Head of caudate nucleus (tissue), 42 donors: ENCODE data around the gene GNA15.
"Not testable (repeated sequence)": the region's sequence is repeated elsewhere in the genome, so short reads cannot be mapped to it uniquely, and the experiment has no call there.

Experiments used
- DNase-seq, 42 donors: peaks; one replicate each; pipeline versions ENCODE4 v3.0.0 to v3.0.0-alpha.2; 2020 to 2021; ENCODE audit warnings: mixed read lengths in 7 of 42
- intact Hi-C: fragments of 100-400 bp; cut with DNase I; formaldehyde crosslinking; loops from one replicate; pipeline ENCODE4 v1.15.0; 2022

The GNA15 gene

DNA sequence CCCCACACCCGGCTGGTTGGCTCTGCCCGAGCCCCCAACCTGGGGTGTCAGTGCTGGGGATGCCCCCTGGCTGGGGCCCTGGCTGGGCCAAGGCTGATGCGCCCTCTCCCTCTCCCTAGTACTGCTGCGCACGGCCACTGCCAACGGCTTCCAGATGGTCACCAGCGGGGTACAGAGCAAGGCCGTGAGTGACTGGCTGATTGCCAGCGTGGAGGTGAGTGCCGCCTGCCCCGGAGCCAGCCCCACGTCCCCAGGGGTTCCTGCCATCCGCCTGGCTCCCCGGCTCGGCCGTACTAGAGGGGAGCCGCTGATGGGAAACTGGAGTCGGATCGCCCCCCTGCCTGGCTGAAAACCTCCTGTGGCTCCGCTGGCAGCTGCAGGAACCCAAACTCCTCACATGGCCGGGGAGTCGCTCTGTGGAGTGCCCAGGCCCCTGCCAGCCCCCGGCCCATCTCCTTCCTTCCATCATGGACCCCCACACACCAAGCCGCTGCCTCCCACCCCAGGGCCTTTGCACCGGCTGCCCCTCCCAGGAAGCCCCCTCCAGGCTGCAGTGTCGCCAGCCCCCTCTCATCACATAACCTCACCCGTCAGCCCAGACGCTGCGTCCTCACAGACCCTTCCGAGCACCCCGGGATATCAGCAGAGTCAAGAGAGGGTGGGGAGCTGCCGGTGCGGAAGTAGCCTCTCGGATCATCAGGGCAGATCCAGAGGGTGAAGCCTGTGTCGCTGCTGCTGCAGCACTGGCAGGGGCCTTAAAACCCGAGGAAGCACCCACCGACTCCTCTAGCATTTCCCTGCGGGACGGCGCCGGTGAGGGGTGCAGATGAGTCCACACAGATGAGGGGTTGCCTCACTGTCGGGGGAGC lies 60.5 kb downstream of the GNA15 start:
- DNase-seq, result no peak
- intact Hi-C loops, result no loop called here

DNA sequence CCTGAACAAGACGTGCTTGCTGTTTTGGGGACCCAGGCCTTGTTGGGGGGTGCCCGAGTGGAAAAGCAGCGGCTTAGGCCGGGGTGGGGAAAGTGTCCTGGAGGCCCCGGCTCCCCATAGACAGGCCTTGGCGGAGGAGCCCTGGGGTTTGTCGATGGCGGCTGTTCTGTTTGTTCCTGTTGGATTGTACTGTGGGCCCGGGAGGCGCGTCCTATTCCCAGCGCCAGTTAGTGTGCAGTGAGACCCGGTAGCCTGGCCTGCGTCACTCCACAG lies 61.0 kb downstream of the GNA15 start:
- intact Hi-C loops, result no loop called here
- no peak for DNase-seq

DNA sequence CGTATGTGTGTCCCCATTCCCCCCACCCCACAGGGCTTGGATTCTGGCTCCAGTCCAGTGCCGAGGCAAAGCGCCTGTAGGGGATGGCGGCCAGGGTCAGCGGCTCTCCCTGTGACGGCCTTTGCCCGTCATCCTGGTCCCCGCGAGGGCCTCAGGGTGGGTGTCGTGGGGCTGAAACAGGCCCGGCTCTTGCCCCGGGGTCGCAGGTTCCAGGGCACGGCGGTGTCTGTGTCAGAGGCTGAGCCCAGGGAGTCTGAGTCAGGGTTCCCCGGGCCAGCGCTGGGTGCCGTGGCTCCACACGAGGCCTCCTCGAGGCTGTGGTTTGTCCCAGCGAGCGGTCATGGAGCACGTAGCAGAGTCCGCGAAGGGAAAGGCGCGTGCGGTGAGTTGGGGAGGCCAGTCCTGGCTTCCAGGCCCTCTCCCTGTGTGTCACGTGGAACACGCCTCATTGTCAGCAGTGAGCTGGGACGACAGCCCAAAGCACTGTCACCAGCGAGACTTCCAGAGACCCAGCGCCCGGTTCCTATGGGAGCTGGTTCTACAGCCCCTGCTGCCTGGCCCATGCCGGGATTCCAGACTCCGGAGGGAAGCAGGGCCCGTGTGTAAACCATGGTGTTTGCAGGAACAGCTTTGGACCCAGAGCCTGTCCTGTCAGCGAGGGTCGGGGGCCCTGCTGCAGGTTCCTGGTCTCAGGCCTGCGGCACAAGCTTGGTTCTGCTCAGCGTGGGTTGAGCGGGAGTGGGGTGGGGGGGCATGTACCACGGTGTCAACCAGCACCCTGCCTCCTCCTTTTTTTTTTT lies 63.3 kb downstream of the GNA15 start:
- intact Hi-C loops, result no loop called here
- no peak for DNase-seq

DNA sequence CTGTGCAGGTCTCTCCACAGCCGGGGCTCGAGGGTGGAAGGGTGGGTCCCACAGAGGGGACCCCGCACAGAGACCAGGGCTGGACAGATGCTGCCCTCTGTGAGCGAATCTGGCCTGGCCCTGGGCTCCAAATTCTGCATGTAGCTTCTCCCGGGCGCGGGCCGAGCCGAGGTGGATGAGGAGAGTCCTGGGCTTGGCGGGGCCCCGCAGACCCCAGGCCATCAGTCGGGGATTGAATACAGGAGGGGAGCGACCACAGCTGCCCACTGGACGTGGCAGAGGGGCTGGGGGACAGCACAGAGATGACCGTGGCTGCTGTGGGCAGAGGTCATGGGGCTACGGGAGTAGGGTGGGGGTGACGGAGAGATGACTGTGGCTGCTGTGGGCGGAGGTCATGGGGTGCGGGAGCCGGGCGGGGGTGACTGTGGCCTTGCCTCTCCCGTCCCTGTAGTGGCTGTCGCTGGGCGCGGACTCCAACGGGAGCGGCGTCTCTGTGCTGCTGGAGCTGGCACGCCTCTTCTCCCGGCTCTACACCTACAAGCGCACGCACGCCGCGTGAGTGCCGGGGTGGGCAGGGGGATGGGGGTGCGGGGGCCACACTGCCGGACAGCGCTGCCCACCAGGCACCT lies 65.4 kb downstream of the GNA15 start:
- DNase-seq, result no peak
- intact Hi-C loops, result loop anchor here (10.0 kb wide), 1 partner anchor 264 kb away; no protein-coding TSS in a partner anchor

DNA sequence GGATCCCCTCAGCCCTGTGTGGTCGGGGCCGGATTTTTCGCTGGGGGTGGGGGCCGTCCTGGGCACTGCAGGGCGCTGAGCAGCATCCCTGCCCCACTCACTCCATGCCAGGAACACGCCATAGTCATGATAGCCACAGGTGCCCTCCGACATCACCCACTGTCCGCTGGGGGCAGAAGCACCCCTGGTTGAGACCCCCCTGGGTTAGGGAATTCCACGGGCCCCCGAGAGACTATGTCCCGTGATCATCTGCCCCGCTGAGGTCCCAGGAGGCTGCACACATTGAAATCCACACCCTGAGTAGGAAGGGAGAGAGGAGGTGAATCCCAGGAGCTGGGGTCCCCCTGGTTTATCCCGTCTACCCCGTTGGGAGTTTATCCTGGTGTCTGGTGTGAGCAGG lies 66.1 kb downstream of the GNA15 start:
- no peak for DNase-seq
- intact Hi-C loops, result loop anchor here (10.0 kb wide), 1 partner anchor 263 kb away; no protein-coding TSS in a partner anchor

DNA sequence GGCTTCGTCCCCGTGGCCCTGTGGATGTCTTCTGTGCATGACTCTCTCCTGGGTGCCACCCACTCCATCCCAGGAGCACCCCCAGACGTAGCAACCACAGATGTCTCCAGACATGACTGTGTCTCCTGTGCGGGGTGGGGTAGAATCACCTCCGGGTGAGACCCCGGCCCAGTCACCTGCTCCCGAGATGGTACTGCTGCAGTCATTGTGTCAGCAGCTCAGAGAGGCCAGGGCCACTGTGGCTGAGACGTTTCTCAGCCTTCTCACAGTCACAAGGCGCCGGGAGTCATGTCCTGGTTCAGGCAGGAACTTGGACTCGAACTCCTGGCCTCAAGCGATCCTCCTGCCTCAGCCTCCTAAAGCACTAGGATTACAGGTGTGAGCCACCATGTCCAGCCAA lies 66.5 kb downstream of the GNA15 start:
- intact Hi-C loops, result loop anchor here (10.0 kb wide), 1 partner anchor 262 kb away; no protein-coding TSS in a partner anchor
- peak in 4 of 42 donors; percentile 15 to 30 (median 26) for DNase-seq

DNA sequence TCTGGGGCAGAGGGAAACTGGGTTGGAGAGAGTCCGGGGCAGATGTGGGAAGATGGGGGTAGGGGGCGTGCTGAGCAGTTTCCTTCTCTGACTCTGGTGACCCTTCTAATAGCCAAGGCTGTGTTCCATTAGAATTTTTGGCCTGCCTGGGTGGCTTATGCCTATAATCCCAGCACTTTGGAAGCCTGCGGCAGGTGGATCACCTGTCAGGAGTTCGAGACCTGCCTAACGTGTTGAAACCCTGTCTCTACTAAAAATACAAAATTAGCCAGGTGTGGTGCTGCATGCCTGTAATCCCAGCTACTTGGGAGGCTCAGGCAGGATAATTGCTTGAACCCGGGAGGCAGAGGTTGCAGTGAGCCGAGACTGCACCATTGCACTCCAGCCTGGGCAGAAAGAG lies 67.1 kb downstream of the GNA15 start:
- not testable (repeated sequence) for DNase-seq
- intact Hi-C loops, result loop anchor here (10.0 kb wide), 1 partner anchor 262 kb away; no protein-coding TSS in a partner anchor

DNA sequence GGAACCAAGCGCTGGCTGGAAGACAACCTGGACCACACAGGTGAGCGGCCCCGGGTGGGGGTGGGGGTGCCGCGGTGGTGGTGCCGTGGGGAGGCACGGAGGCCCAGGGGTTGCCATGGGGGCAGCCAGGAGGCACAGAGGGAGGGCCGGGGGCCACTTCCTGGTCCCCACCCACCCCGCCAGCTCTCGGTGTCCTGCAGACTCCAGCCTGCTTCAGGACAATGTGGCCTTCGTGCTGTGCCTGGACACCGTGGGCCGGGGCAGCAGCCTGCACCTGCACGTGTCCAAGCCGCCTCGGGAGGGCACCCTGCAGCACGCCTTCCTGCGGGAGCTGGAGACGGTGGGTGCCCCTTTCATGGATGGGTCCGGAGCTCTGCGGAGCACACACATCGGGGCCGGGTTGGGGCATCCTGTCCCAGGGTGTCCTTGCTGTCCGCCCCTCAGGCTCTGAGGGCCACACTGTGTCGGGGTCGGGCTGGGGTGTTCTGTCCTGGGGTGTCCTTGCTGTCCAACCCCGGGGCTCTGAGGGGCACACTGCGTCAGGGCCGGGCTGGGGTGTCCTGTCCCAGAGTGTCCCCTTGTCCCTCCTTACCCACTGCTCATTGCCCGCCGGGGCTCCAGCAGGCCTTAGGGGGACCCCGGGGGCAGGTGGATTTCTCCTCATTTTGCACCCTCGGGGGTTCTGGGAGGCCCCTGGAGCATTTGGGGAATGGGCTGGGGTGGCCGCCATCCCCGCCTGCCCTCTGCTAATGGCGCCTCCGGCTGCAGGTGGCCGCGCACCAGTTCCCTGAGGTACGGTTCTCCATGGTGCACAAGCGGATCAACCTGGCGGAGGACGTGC lies 68.2 kb downstream of the GNA15 start:
- no peak for DNase-seq
- intact Hi-C loops, result loop anchor here (10.0 kb wide), 1 partner anchor 261 kb away; no protein-coding TSS in a partner anchor

DNA sequence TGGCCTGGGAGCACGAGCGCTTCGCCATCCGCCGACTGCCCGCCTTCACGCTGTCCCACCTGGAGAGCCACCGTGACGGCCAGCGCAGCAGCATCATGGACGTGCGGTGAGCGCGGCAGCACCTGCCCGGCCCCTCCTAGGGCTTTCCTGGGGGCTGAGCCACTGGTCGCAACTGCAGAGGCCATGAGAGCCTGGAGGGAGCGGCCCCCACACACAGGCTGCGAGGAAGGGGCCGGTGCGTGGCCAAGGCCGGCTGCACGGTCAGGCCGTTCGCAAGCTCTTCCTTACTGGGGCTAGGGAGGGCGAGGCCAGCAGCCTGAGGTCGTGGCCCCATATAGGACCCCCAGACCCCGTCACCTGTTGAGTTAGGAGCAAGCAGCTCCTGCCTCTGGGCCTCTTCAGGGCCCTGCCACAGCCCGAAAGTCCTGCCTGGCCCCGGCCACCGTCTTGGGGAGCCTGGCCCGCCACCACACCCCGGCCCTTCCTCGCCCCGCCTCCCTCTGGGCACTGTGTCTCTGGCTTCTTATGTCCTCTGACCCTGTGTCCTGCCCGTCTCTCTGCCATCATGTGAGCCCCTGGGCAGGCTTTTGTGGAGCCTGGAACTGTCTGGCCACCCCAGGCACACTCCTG lies 68.9 kb downstream of the GNA15 start:
- intact Hi-C loops, result loop anchor here (10.0 kb wide), 1 partner anchor 260 kb away; no protein-coding TSS in a partner anchor
- DNase-seq, result no peak

DNA sequence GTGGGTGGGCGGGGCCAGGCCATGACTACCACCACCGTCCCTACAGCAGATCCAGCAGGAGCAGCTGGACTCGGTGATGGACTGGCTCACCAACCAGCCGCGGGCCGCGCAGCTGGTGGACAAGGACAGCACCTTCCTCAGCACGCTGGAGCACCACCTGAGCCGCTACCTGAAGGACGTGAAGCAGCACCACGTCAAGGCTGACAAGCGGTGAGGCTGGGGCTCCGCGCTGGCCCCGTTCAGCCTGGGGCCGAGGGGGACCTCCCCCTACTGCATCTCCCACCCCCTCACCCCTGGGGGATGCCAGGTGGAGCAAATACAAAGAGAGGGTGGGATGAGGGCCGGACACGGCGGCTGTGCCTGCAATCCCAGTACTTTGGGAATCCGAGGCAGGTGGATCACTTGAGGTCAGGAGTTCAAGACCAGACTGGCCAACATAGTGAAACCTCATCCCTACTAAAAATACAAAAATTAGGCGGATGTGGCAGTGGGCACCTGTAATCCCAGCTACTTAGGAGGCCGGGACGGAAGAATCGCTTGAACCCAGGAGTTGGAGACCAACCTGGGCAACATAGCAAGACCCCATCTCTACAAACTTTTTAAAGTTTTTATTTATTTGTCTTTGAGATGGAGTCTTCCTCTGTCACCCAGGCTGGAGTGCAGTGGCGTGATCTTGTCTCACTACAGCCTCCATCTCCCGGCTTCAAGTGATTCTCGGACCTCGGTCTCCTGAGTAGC lies 70.6 kb downstream of the GNA15 start:
- no peak for DNase-seq
- intact Hi-C loops, result loop anchor here (10.0 kb wide), 1 partner anchor 258 kb away; no protein-coding TSS in a partner anchor

DNA sequence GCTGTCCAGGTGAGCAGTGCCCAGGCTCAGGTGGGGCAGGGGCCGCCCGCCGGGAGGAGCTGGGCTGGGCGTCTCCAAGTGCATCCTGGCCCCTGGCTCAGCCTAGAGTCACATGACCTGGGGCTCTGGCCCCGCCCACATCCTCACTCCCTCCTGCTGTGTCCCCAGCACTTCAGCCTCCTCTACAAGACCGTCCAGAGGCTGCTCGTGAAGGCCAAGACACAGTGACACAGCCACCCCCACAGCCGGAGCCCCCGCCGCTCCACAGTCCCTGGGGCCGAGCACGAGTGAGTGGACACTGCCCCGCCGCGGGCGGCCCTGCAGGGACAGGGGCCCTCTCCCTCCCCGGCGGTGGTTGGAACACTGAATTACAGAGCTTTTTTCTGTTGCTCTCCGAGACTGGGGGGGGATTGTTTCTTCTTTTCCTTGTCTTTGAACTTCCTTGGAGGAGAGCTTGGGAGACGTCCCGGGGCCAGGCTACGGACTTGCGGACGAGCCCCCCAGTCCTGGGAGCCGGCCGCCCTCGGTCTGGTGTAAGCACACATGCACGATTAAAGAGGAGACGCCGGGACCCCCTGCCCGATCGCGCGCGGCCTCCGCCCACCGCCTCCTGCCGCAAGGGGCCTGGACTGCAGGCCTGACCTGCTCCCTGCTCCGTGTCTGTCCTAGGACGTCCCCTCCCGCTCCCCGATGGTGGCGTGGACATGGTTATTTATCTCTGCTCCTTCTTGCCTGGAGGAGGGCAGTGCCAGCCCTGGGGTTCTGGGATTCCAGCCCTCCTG lies 71.8 kb downstream of the GNA15 start:
- DNase-seq, result no peak

DNA sequence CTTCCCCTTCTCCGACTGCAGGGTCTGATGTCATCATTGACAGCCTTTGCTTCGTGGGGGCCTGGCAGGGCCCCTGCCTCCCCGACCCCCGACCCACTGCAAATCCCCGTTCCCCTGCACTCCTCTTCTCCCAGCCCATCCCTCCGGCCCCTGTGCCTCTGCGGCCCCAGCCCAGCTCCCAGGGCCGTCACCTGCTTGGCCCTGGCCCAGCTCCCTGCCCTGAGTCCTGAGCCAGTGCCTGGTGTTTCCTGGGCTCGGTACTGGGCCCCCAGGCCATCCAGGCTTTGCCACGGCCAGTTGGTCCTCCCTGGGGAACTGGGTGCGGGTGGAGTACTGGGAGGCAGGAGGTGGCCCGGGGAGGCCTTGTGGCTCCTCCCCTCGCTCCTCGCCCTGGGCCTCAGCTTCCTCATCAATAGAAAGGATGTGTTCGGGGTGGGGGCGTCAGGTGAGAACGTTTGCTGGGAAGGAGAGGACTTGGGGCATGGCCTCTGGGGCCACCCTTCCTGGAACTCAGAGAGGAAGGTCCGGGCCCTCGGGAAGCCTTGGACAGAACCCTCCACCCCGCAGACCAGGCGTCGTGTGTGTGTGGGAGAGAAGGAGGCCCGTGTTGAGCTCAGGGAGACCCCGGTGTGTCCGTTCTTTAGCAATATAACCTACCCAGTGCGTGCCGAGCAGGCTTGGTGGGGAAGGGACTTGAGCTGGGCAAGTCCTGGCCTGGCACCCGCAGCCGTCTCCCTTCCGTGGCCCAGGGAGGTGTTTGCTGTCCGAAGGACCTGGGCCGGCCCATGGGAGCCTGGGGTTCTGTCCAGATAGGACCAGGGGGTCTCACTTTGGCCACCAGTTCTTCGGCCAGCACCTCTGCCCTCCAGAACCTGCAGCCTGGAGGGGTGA lies 72.7 kb downstream of the GNA15 start:
- DNase-seq, result no peak
- intact Hi-C loops, result loop anchor here (10.0 kb wide), 1 partner anchor 256 kb away; no protein-coding TSS in a partner anchor

More for the DNA sequence above, 71.8 kb downstream of the GNA15 start:
- intact Hi-C loops, result loop anchor here (10.0 kb wide), 1 partner anchor 257 kb away; no protein-coding TSS in a partner anchor

DNA sequence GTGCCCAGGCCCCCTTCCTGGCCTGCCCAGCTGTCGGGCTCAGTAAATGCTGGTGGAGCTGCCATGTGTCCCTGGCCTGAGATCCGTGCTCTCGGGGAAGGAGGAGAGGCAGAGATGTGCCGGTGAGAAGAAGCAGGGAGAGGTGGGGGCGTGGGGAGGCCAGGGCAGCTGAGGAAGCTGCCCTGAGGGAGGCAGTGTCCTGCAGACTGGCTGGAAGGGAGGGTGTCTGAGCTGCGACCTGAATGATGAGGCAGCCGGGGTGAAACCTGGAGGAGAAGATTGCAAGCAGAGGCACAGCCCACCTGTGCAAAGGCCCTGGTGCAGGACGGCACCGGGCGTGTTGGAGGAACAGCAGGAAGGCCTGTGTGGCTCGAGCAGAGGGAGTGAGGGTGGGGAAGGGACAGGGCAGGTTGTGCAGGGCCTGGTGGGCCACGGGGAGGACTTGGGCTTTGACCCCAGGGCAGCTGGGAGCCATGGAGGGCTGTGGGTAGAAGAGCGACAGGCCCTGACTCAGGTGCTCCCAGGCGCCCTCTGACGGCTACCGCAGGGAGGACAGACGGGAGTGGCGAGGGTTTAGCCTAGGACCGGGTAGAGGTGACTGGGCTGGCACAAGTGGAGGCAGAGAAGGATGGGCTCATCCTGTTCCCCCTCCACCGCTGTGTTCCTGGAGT lies 74.6 kb downstream of the GNA15 start:
- intact Hi-C loops, result no loop called here
- DNase-seq, result peak in 23 of 42 donors; percentile 19 to 68 (median 43)

DNA sequence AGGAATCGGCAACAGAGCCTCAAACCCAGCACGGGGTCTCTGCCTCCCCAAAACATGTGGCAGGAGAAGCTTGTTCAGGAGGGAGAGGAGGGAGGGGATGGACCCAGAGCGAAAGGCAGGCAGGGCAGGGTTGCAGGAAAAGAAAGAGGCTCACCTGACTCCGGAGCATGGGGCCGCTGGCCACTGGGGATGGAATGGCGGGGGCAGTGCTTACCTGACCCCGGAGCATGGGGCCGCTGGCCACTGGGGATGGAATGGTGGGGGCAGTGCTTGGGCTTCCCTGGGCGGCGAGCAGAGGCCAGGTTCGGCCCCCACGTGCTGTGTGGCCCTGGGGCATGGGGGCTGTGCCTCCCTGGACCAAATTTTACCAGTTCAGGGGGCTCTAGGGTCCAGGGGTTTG lies 75.4 kb downstream of the GNA15 start:
- intact Hi-C loops, result no loop called here
- no peak for DNase-seq

DNA sequence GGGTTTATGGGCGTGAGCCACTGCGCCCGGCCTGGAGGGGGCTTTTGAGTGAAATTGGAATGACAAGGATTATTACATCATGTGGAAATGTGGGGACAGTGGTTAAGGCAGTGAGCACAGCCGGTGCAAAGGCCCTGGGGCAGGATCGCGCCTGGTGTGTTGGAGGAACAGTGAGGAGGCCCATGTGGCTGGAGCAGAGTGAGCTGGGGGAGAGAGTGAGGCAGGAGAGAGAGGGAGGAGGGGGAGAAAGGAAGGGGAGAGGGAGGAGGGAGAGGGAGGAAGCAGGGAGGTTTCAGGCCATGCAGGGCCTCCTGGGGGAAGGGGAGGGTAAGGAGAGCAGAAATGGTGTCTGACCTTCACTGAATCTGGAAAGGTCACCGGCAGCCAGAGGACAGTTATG lies 77.3 kb downstream of the GNA15 start:
- DNase-seq, result no peak
- intact Hi-C loops, result no loop called here
